ENCODE data around the gene NLGN4Y.

Gene NLGN4Y

GRCh38 chrY:14802125-14802524 is 277.8 kb downstream of the NLGN4Y start:
- POLR2A ChIA-PET: no interaction called here

GRCh38 chrY:14804041-14804440 is 279.7 kb downstream of the NLGN4Y start:
- H3K9me3 ChIP-seq (ENCODE audit: control extremely low read depth in 1 of 5, control insufficient read depth in 4 of 5, insufficient read depth in 2 of 5, low read depth in 1 of 5, low read length in 4 of 5): no peaks in the 10 kb centered on the region
- H3K4me1 ChIP-seq (ENCODE audit: control extremely low read depth in 1 of 4, control insufficient read depth in 4 of 4, insufficient read depth in 4 of 4, low read length in 3 of 4): no peaks in the 10 kb centered on the region
- no peaks in the 10 kb centered on the region for H3K27me3 ChIP-seq (replicated peaks in 2 of 5; ENCODE audit: control insufficient read depth in 4 of 5, insufficient read depth in 5 of 5, low read length in 4 of 5)
- H3K27ac ChIP-seq (ENCODE audit: insufficient read depth in 1 of 2, low read depth in 1 of 2, low read length in 2 of 2, poor library complexity in 1 of 2, severe bottlenecking in 2 of 2): no peak overlapping the region
- CTCF ChIA-PET: no interaction called here
- no peaks in the 10 kb centered on the region for H3K36me3 ChIP-seq (ENCODE audit: control insufficient read depth in 4 of 4, insufficient read depth in 4 of 4, low read length in 3 of 4)
- POLR2A ChIA-PET: no interaction called here
- no peak overlapping the region for H3K4me3 ChIP-seq (ENCODE audit: control insufficient read depth in 1 of 7, extremely low read depth in 1 of 7, insufficient read depth in 4 of 7, low read depth in 2 of 7, low read length in 6 of 7)
- DNase-seq: no peak

More at GRCh38 chrY:14802125-14802524, 277.8 kb downstream of the NLGN4Y start:
- CTCF ChIA-PET: no interaction called here
- Histone ChIP-seq H3K27me3 (replicated peaks in 2 of 5; ENCODE audit: control insufficient read depth in 4 of 5, insufficient read depth in 5 of 5, low read length in 4 of 5) (no peaks in the 10 kb centered on the region), H3K4me3 (ENCODE audit: control insufficient read depth in 1 of 7, extremely low read depth in 1 of 7, insufficient read depth in 4 of 7, low read depth in 2 of 7, low read length in 6 of 7) (no peak overlapping the region), H3K9me3 (ENCODE audit: control extremely low read depth in 1 of 5, control insufficient read depth in 4 of 5, insufficient read depth in 2 of 5, low read depth in 1 of 5, low read length in 4 of 5) (no peaks in the 10 kb centered on the region), H3K4me1 (ENCODE audit: control extremely low read depth in 1 of 4, control insufficient read depth in 4 of 4, insufficient read depth in 4 of 4, low read length in 3 of 4) (no peaks in the 10 kb centered on the region), H3K36me3 (ENCODE audit: control insufficient read depth in 4 of 4, insufficient read depth in 4 of 4, low read length in 3 of 4) (no peaks in the 10 kb centered on the region), H3K27ac (ENCODE audit: insufficient read depth in 1 of 2, low read depth in 1 of 2, low read length in 2 of 2, poor library complexity in 1 of 2, severe bottlenecking in 2 of 2) (no peak overlapping the region)
- no peak for DNase-seq
- no CpG with 5 or more reads among the region's 3 CpGs for WGBS (ENCODE audit: insufficient coverage)

- no peaks in the 10 kb centered on the region for H3K9me3 ChIP-seq (ENCODE audit: control extremely low read depth in 1 of 5, control insufficient read depth in 4 of 5, insufficient read depth in 2 of 5, low read depth in 1 of 5, low read length in 4 of 5)
- H3K27ac ChIP-seq (ENCODE audit: insufficient read depth in 1 of 2, low read depth in 1 of 2, low read length in 2 of 2, poor library complexity in 1 of 2, severe bottlenecking in 2 of 2): no peak overlapping the region
- H3K27me3 ChIP-seq (replicated peaks in 2 of 5; ENCODE audit: control insufficient read depth in 4 of 5, insufficient read depth in 5 of 5, low read length in 4 of 5): no peaks in the 10 kb centered on the region
- CTCF ChIA-PET: no interaction called here
- POLR2A ChIA-PET: no interaction called here
- no peak overlapping the region for H3K4me3 ChIP-seq (ENCODE audit: control insufficient read depth in 1 of 7, extremely low read depth in 1 of 7, insufficient read depth in 4 of 7, low read depth in 2 of 7, low read length in 6 of 7)
- no peak for DNase-seq
- no peaks in the 10 kb centered on the region for H3K36me3 ChIP-seq (ENCODE audit: control insufficient read depth in 4 of 4, insufficient read depth in 4 of 4, low read length in 3 of 4)
- H3K4me1 ChIP-seq (ENCODE audit: control extremely low read depth in 1 of 4, control insufficient read depth in 4 of 4, insufficient read depth in 4 of 4, low read length in 3 of 4): no peaks in the 10 kb centered on the region
Measured at GRCh38 chrY:14818452-14818851, 294.1 kb downstream of the NLGN4Y start.

DNA sequence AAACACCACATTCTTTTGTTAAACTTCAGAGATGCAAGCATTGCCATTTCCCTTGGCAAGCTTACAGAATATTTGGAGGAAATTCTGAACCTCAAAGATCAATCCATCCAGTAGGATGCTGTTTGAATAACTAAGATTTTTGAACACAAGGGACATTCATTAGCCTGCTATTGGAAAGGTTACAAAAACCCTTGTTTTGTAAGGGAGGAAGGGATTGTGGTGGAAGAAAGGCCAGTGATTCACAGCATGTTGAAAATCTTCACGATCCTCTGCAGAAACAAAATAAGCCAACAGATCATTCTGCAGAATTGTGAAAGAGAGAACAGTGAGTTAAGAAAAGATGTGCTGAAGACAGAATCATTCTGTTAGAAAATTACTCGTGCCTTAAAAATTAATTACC is 297.9 kb downstream of the NLGN4Y start:
- Histone ChIP-seq H3K27ac (ENCODE audit: insufficient read depth in 1 of 2, low read depth in 1 of 2, low read length in 2 of 2, poor library complexity in 1 of 2, severe bottlenecking in 2 of 2) (no peak overlapping the region), H3K9me3 (ENCODE audit: control extremely low read depth in 1 of 5, control insufficient read depth in 4 of 5, insufficient read depth in 2 of 5, low read depth in 1 of 5, low read length in 4 of 5) (no peaks in the 10 kb centered on the region), H3K27me3 (replicated peaks in 2 of 5; ENCODE audit: control insufficient read depth in 4 of 5, insufficient read depth in 5 of 5, low read length in 4 of 5) (no peaks in the 10 kb centered on the region), H3K36me3 (ENCODE audit: control insufficient read depth in 4 of 4, insufficient read depth in 4 of 4, low read length in 3 of 4) (no peaks in the 10 kb centered on the region), H3K4me3 (ENCODE audit: control insufficient read depth in 1 of 7, extremely low read depth in 1 of 7, insufficient read depth in 4 of 7, low read depth in 2 of 7, low read length in 6 of 7) (no peak overlapping the region), H3K4me1 (ENCODE audit: control extremely low read depth in 1 of 4, control insufficient read depth in 4 of 4, insufficient read depth in 4 of 4, low read length in 3 of 4) (no peaks in the 10 kb centered on the region)
- ChIA-PET CTCF (no interaction called here), POLR2A (no interaction called here)
- no CpG with 5 or more reads among the region's 2 CpGs for WGBS (ENCODE audit: insufficient coverage)
- DNase-seq: no peak

GRCh38 chrY:14822906-14823305 is 298.6 kb downstream of the NLGN4Y start:
- Histone ChIP-seq H3K9me3 (ENCODE audit: control extremely low read depth in 1 of 5, control insufficient read depth in 4 of 5, insufficient read depth in 2 of 5, low read depth in 1 of 5, low read length in 4 of 5) (no peaks in the 10 kb centered on the region), H3K36me3 (ENCODE audit: control insufficient read depth in 4 of 4, insufficient read depth in 4 of 4, low read length in 3 of 4) (no peaks in the 10 kb centered on the region), H3K4me3 (ENCODE audit: control insufficient read depth in 1 of 7, extremely low read depth in 1 of 7, insufficient read depth in 4 of 7, low read depth in 2 of 7, low read length in 6 of 7) (no peak overlapping the region), H3K27ac (ENCODE audit: insufficient read depth in 1 of 2, low read depth in 1 of 2, low read length in 2 of 2, poor library complexity in 1 of 2, severe bottlenecking in 2 of 2) (no peak overlapping the region), H3K4me1 (ENCODE audit: control extremely low read depth in 1 of 4, control insufficient read depth in 4 of 4, insufficient read depth in 4 of 4, low read length in 3 of 4) (no peaks in the 10 kb centered on the region), H3K27me3 (replicated peaks in 2 of 5; ENCODE audit: control insufficient read depth in 4 of 5, insufficient read depth in 5 of 5, low read length in 4 of 5) (no peaks in the 10 kb centered on the region)
- no CpG with 5 or more reads among the region's 1 CpG for WGBS (ENCODE audit: insufficient coverage)
- ChIA-PET CTCF (no interaction called here), POLR2A (no interaction called here)
- DNase-seq: no peak

DNA sequence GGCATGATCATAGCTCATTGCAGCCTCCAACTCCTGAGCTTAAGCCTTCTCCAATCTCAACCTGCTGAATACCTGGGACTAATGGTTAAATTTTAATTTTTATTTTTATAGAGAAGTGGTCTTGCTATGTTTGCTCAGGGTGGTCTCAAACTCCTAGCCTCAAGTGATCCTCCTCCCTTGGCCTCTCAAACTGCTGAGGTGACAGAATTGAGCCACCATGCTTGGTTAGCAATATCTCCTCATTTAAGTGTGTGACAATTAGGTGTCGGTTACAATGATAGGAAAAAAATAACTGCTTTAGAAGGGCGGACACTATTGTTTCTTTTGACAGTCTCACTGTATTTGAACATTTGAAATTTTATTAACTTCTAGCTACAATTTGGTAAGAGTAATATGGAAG is 300.3 kb downstream of the NLGN4Y start:
- POLR2A ChIA-PET: no interaction called here
- DNase-seq: no peak
- CTCF ChIA-PET: no interaction called here
- H3K27me3 ChIP-seq (replicated peaks in 2 of 5; ENCODE audit: control insufficient read depth in 4 of 5, insufficient read depth in 5 of 5, low read length in 4 of 5): no peaks in the 10 kb centered on the region
- no peak overlapping the region for H3K27ac ChIP-seq (ENCODE audit: insufficient read depth in 1 of 2, low read depth in 1 of 2, low read length in 2 of 2, poor library complexity in 1 of 2, severe bottlenecking in 2 of 2)
- H3K9me3 ChIP-seq (ENCODE audit: control extremely low read depth in 1 of 5, control insufficient read depth in 4 of 5, insufficient read depth in 2 of 5, low read depth in 1 of 5, low read length in 4 of 5): no peaks in the 10 kb centered on the region
- H3K4me3 ChIP-seq (ENCODE audit: control insufficient read depth in 1 of 7, extremely low read depth in 1 of 7, insufficient read depth in 4 of 7, low read depth in 2 of 7, low read length in 6 of 7): no peak overlapping the region
- H3K4me1 ChIP-seq (ENCODE audit: control extremely low read depth in 1 of 4, control insufficient read depth in 4 of 4, insufficient read depth in 4 of 4, low read length in 3 of 4): no peaks in the 10 kb centered on the region
- no peaks in the 10 kb centered on the region for H3K36me3 ChIP-seq (ENCODE audit: control insufficient read depth in 4 of 4, insufficient read depth in 4 of 4, low read length in 3 of 4)
- WGBS (ENCODE audit: insufficient coverage): no CpG with 5 or more reads among the region's 2 CpGs

DNA sequence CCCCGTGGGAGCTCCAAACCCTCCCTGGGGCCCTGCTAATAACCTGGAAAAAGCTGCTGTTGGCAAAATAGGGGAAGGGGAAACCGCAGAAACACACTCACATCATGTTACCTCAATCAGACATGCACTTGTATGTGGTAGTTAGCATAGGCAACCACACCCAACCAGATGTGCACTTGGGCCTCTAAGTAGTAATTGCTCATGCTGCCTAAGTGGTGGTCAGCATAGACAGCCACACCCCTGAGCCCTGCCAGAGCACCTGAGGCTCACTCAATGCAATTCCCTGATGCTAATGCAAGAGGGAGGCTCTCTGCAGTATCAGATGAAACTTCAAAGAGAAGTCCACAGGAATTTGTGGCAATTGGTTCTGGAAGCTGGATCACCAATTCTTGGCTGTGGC is 301.4 kb downstream of the NLGN4Y start:
- no CpG with 5 or more reads among the region's 2 CpGs for WGBS (ENCODE audit: insufficient coverage)
- Histone ChIP-seq H3K36me3 (ENCODE audit: control insufficient read depth in 4 of 4, insufficient read depth in 4 of 4, low read length in 3 of 4) (no peaks in the 10 kb centered on the region), H3K9me3 (ENCODE audit: control extremely low read depth in 1 of 5, control insufficient read depth in 4 of 5, insufficient read depth in 2 of 5, low read depth in 1 of 5, low read length in 4 of 5) (no peaks in the 10 kb centered on the region), H3K27me3 (replicated peaks in 2 of 5; ENCODE audit: control insufficient read depth in 4 of 5, insufficient read depth in 5 of 5, low read length in 4 of 5) (no peaks in the 10 kb centered on the region), H3K27ac (ENCODE audit: insufficient read depth in 1 of 2, low read depth in 1 of 2, low read length in 2 of 2, poor library complexity in 1 of 2, severe bottlenecking in 2 of 2) (no peak overlapping the region), H3K4me3 (ENCODE audit: control insufficient read depth in 1 of 7, extremely low read depth in 1 of 7, insufficient read depth in 4 of 7, low read depth in 2 of 7, low read length in 6 of 7) (no peak overlapping the region), H3K4me1 (ENCODE audit: control extremely low read depth in 1 of 4, control insufficient read depth in 4 of 4, insufficient read depth in 4 of 4, low read length in 3 of 4) (no peaks in the 10 kb centered on the region)
- CTCF ChIA-PET: no interaction called here
- POLR2A ChIA-PET: no interaction called here
- no peak for DNase-seq

GRCh38 chrY:14828531-14828930 is 304.2 kb downstream of the NLGN4Y start:
- Histone ChIP-seq H3K27me3 (replicated peaks in 2 of 5; ENCODE audit: control insufficient read depth in 4 of 5, insufficient read depth in 5 of 5, low read length in 4 of 5) (no peaks in the 10 kb centered on the region), H3K4me3 (ENCODE audit: control insufficient read depth in 1 of 7, extremely low read depth in 1 of 7, insufficient read depth in 4 of 7, low read depth in 2 of 7, low read length in 6 of 7) (no peak overlapping the region), H3K4me1 (ENCODE audit: control extremely low read depth in 1 of 4, control insufficient read depth in 4 of 4, insufficient read depth in 4 of 4, low read length in 3 of 4) (no peaks in the 10 kb centered on the region), H3K36me3 (ENCODE audit: control insufficient read depth in 4 of 4, insufficient read depth in 4 of 4, low read length in 3 of 4) (no peaks in the 10 kb centered on the region), H3K9me3 (ENCODE audit: control extremely low read depth in 1 of 5, control insufficient read depth in 4 of 5, insufficient read depth in 2 of 5, low read depth in 1 of 5, low read length in 4 of 5) (no peaks in the 10 kb centered on the region), H3K27ac (ENCODE audit: insufficient read depth in 1 of 2, low read depth in 1 of 2, low read length in 2 of 2, poor library complexity in 1 of 2, severe bottlenecking in 2 of 2) (no peak overlapping the region)
- no CpG with 5 or more reads among the region's 5 CpGs for WGBS (ENCODE audit: insufficient coverage)
- ChIA-PET POLR2A (no interaction called here), CTCF (no interaction called here)
- DNase-seq: no peak
